Dedifferentiated amniotic fluid mesenchymal stem cell (primary cell): ENCODE measurements around the gene MMP25.
A peak's percentile ranks its signal among the peaks of the same experiment; 100 is the strongest.

Experiments used
- DNase-seq: peaks from one replicate; pipeline ENCODE4 v3.0.0-alpha.2; 2016; ENCODE audit errors: extremely low spot score

The MMP25 gene

DNA sequence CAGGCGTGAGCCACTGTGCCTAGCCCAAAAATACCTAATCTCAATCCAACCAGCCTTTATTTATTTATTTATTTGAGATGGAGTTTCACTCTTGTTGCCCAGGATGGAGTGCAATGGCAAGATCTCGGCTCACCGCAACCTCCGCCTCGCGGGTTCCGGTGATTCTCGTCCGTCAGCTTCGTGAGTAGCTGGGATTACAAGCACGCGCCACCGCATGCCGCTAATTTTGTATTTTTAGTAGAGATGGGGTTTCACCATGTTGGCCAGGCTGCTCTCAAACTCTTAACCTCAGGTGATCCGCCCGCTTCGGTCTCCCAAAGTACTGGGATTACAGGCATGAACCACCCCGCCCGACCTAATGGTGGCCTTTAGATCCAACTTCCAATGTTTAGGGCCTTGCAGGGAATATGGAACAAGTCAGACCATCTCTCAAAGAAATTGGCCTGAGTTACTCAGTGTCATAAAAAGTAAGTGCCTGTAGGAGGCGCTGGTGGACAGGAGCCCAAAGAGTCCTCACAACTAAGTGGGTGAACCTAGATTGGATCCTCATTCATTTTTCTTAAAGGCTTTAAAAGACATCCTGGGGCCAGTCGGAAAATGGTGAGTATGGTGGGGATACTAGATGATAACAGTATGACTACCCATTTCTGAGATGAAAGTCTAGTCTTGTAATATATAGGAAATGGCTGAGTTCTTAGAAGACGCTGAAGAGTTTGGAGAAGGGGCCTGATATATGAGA is 48.1 kb downstream of the MMP25 start:
- DNase-seq, result no peak

DNA sequence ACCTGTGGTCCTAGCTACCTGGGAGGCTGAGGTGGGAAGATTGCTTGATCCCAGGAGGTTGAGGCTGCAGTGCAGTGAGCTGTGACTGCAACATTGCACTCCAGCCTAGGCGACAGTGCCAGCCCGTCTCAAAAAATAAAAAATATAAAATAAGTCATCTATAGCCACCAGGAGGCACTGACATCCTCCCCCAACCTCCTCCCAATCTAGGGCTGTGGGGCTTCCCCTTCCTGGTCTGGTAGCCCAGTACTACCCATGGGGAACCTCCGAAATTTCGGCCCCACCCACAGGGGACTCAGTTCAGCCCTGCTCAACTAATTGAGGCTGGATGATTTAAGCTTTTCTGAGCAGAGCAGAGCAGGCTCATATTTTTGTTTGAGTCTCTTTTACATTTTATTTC is 49.5 kb downstream of the MMP25 start:
- DNase-seq, result no peak

DNA sequence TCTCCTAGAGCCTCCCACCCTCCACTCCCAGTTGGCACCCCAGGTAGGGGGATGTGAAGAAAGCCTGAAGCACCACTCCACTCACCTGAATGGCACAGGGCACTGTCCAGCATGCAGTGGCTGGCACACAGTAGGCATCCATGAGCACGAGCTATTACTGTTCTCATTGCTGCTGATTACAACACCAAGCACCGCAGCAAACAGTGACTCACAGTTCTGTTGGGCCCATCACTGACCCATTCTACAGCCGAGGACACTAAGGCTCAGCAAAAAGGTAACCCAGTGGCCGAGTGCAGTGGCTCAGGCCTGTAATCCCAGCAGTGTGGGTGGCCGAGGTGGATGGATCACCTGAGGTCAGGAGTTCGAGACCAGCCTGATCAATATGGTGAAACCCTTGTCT is 50.0 kb downstream of the MMP25 start:
- DNase-seq, result no peak

DNA sequence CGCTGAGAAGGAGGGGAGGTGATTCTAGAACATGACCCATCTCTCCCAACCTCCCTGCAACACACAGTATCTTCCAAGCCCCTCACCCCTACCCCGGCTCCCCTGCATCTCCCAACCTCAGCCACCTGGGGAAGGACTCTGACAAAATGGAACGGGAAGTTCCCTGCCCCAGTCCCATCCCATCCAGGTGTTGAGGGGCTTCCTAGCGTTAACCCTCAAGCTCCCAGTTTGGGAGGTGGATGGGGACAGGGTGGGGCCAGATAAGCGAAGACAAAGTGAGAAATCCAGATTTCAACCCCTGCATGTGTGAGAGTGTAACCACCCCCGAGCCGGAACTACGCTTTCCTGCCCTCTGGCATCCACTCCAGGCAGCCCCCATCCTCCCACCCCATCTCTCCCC is 50.9 kb downstream of the MMP25 start:
- no peak for DNase-seq

DNA sequence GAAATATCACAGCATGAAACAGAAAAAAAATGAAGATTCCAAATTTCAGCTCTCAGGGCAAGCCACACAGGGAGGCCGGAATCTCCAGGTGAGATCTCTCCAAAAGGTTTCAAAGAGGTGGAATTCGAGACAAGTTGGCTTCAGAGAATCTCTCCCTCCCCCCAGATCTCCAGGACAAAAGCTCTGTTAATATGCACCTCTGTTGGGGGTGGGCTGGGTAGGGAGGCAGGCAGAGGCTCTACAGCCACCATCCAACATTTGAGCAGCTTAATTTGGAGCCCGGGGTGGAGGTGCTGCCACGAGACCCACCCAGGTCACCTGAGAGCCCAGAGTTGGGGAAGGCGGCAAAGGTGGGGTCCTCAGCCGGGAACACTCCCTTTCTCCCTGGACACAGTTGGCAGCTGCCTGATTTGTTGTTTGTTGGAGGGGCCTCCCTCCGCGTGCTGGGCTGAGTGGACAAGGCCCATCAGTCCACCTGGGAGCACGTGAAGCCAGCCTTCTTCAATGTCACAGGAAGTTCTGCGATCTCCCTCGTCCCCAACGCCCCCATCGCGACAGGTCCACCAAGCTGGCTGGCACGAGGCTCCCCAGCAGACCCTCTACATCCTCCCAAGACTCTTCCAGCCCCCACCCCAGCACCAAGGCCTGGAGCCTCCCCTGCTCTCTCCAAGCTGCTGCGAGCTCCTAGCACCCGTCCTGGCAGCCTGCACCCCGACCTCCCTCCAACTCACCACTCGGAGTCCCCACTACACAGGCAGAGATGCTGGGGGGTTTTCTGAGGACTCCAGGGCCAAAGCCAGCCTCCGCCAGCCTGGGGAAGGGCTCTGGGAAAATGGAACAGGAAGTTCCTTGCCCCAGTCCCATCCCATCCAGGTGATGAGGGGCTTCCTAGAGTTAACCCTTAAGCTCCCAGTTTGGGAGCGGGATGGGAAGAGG is 52.4 kb downstream of the MMP25 start, which contains the start of gene ZSCAN10:
Gene ZSCAN10, minus strand, starts transcription at position 836 of the 936 bp plus-strand sequence. CDS start 6,357 bp downstream, outside the sequence.
- DNase-seq, result no peak

DNA sequence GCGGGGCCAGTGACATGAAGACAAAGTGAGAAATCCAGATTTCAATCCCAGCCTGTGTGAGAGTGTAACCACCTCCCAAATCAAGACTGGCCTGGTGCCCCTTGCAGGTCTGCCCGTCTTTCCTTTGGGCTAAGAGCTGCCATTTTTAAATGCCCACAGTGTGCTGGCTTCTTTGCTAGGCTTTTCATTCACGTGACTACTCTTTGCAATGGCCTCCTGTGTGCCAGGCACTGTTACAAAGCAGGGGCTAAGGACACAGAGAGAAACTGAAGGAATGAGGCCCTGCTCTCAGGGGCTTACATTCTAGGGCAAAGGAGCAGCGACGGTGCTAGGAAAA is 53.0 kb downstream of the MMP25 start:
- no peak for DNase-seq

DNA sequence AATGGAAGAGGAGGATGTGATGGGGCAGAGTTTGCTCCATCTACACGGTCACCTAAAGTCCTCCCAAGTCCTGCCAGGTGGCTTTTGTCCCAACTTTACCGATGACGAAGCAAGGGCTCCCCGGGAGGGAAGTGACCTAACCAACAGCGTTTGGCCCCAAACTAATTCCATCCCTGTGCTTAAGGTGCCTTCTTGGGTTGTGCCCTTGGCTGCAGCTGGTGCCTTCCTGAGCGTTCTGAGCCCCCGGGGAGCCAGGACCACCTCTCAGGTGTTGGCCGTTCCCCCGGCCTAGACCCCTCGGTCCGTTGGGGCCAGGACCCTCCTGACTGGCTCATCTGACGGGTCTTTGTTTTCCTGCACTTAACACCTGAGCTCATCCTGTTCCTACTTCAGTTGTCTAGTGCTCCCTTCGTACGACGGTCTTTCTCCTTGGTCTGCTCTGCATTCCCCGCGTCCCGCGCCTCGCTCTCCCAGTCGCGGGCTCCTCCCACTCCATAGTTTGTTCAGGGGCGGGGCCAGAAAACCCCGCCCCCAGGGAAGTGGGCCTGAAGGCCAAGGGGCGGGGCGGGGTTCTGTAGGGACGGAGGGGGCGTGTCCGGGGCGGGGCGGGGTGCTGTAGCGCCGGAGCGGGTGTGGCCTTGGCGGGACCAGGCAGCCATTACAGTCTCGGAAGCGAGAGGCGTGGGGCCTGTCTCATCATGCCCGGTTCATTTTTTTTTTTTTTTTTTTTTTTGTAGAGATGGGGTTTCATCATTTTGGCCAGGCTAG is 53.6 kb downstream of the MMP25 start:
- DNase-seq, result peak; percentile 68

DNA sequence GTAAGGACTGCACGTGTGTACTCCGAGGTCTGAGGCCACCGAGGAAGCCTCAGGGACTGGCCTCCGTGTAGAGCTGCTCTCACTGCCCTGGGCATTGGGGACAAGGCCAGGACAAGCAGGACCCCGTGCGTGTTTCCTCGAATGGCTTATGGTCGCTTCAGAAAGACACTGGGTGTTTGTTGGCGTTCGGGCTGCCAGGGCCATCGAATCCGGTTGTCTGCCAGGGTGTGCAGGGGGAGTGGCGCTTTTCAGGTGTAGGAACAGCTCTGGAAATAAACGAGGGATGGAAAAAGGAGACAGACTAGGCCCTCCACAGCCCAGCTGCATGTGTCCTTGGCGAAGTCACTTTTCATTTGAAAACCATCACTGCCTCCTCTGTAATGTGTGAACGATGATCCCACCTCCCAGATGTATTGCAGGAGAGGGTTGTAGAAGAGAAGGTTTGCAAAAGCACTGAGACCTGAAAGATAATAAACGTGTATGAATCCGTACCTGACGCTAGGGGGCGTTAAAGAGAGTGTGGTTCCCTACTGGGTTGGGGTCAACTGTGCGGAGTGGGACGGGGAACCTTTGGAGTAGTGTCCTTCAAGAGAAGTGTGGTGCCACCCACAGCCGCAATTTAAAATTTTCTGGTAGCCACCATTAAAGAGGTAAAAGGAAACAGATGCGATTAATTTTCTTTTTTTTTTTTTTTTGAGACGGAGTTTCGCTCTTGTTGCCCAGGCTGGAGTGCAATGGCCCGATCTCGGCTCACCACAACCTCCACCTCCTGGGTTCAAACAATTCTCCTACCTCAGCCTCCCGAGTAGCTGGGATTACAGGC is 54.9 kb downstream of the MMP25 start:
- no peak for DNase-seq

DNA sequence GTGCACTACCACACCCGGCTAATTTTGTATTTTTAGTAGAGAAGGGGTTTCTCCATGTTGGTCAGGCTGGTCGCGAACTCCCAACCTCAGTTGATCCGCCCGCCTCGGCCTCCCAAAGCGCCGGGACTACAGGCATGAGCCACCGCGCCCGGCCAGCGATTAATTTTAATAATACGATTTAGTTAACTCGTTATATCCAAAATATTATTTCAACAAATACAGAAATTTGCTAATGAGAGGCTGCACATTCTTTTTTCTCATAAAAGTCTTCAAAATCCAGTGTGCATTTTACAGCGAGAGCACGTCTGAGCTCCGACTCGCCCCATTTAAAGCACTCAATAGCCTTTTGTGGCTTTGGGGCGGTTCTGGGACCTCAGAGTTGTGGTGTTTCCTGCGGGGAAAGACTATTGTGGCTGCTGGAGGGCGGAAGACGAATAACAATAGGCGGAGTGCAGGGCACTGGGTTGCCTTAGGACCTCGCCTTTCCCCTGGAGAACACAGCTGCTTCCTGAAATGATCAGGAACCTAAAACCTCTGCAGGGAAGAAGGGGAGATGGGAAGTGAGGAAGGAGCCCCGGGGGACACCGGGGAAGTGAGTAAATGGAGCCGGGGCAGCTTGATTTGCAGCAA is 55.6 kb downstream of the MMP25 start:
- DNase-seq, result no peak

DNA sequence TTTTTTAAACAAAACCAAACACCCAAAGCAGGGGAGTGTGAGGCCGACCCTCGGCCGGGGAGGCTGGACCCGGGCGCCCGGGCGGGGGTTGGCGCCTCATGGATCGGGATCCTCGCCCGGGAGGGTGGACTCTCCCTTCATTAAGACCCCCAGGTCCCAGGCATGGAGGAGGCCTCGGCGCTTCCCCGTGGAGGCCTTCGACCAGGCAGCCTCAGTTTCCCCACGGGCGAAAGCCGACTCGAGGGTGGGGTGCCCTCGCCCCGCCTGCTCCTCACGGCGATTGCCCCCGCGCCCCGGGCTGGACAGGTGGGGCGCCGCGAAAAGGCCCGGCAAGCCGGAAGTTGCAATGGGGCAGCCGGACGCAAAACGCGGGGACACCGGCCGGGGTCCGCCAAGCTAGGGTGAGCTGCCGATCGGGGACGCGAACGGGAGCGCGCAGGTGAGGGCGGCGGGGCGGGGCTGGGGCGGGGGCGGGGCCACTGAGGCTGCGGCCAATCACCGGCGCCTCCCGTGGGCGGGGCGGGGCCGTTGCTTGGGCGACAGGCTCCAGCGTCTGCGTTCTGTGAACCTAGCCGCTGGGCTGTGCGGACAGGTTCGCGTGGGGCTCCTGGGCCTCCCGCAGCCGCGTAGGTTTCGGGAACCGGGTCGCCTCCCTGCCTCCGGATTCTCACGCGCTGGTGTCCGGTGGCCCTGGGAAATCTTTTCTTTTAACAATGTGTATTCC is 60.0 kb downstream of the MMP25 start:
- DNase-seq, result peak; percentile 76
